Measurements from ENCODE around the gene AKR1A1.
"Not testable (repeated sequence)": the region's sequence is repeated elsewhere in the genome, so short reads cannot be mapped to it uniquely, and the experiment has no call there.

AKR1A1 gene

DNA sequence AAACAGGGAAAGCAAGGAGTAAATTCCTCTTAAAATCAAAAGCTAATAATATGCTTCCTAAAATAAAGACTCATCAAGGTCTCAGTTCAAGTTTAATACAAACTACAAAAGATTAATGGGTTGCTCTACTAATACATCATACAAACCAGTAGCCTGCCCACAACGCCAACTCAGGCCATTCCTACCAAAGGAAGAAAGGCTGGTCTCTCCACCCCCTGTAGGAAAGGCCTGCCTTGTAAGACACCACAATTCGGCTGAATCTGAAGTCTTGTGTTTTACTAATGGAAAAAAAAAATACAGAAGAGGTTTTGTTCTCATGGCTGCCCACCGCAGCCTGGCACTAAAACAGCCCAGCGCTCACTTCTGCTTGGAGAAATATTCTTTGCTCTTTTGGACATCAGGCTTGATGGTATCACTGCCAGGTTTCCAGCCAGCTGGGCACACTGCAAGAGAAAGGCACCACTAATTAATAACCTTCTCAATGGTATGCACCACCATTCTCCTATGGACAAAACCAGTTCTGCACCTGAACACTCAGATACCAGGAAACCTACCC lies 39.6 kb upstream of the AKR1A1 start:
- WGBS, 2 donors (ENCODE audit: extremely low coverage in 2 of 2, insufficient read length in 2 of 2, insufficient replicate concordance in 1 of 2): no CpG with 5 or more reads among the region's 4 CpGs

DNA sequence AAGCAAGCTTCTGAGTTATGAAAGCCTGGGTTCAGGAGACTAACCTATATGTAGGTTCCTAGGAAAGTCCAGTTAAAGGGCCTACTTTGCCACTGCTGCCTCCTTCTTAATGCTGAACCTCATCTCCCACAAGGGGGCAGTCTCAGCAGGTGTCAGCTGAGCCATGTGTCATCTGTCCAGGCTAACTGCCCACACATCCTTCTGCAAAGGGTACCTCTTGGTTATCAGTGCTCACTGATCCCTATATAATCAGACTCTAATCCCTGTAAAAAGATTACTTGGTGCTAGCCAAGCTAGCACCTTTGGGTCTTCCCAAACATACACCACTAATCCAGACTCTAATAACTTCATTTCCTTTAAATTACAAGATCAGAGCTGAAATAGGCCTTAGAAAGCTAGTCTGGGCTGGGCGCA lies 38.0 kb upstream of the AKR1A1 start:
- Histone ChIP-seq H3K23ac (ENCODE audit: low read depth, low read length, poor library complexity) (no peak overlapping the region), H3K4me2 (ENCODE audit: insufficient read depth, low read length, poor library complexity, severe bottlenecking) (no peak overlapping the region), H2BK120ac (ENCODE audit: low read depth, low read length) (no peak overlapping the region), H2BK5ac (ENCODE audit: low read length) (no peak overlapping the region), H3K4me1 (ENCODE audit: control insufficient read depth in 2 of 2, insufficient read depth in 1 of 2, low read depth in 1 of 2, low read length in 2 of 2) (no peaks in the 10 kb centered on the region), H2AK5ac (ENCODE audit: low read depth, low read length) (no peak overlapping the region), H2BK12ac (ENCODE audit: low read length) (no peak overlapping the region), H3K79me1 (ENCODE audit: low read depth, low read length) (peaks cover 7% of the 10 kb centered on the region), H3K36me3 (replicated peaks in 1 of 2; ENCODE audit: control insufficient read depth in 2 of 2, insufficient read depth in 2 of 2, low read length in 2 of 2) (peaks cover 60 to 94% of the 10 kb centered on the region in 2 donors), H3K27me3 (ENCODE audit: control insufficient read depth in 3 of 3, insufficient read depth in 3 of 3, low read depth in 1 of 3, low read length in 3 of 3) (no peaks in the 10 kb centered on the region), H3K27ac (replicated peaks; ENCODE audit: low read length) (no peak overlapping the region), H4K91ac (ENCODE audit: low read depth, low read length, poor library complexity) (no peak overlapping the region), H4K8ac (ENCODE audit: low read depth, low read length) (no peak overlapping the region), H2BK15ac (ENCODE audit: low read length) (no peak overlapping the region), H3K9ac (ENCODE audit: low read depth, low read length, poor library complexity) (no peak overlapping the region), H2AFZ (ENCODE audit: low read length) (no peak overlapping the region), H3K9me3 (replicated peaks in 1 of 2; ENCODE audit: control insufficient read depth in 2 of 2, insufficient read depth in 1 of 2, low read depth in 1 of 2, low read length in 2 of 2) (no peaks in the 10 kb centered on the region), H3K4me3 (ENCODE audit: low read length in 2 of 2) (no peak overlapping the region), H3K4ac (ENCODE audit: low read length) (no peak overlapping the region), H3K14ac (ENCODE audit: low read length) (no peak overlapping the region), H3K18ac (ENCODE audit: low read length) (no peak overlapping the region)
- DNase-seq (ENCODE audit: low spot score): peak; percentile 54
- WGBS, 2 donors (ENCODE audit: extremely low coverage in 2 of 2, insufficient read length in 2 of 2, insufficient replicate concordance in 1 of 2): no CpG with 5 or more reads among the region's 1 CpG

More for the DNA sequence above, 39.6 kb upstream of the AKR1A1 start:
- no peak overlapping the region for H3K4ac ChIP-seq (ENCODE audit: low read length)
- H4K91ac ChIP-seq (ENCODE audit: low read depth, low read length, poor library complexity): no peak overlapping the region
- DNase-seq (ENCODE audit: low spot score): no peak
- no peak overlapping the region for H3K14ac ChIP-seq (ENCODE audit: low read length)
- H2BK12ac ChIP-seq (ENCODE audit: low read length): no peak overlapping the region
- H2AFZ ChIP-seq (ENCODE audit: low read length): no peak overlapping the region
- no peaks in the 10 kb centered on the region for H3K27me3 ChIP-seq (ENCODE audit: control insufficient read depth in 3 of 3, insufficient read depth in 3 of 3, low read depth in 1 of 3, low read length in 3 of 3)
- no peaks in the 10 kb centered on the region for H3K9me3 ChIP-seq (replicated peaks in 1 of 2; ENCODE audit: control insufficient read depth in 2 of 2, insufficient read depth in 1 of 2, low read depth in 1 of 2, low read length in 2 of 2)
- H2BK5ac ChIP-seq (ENCODE audit: low read length): no peak overlapping the region
- no peak overlapping the region for H2AK5ac ChIP-seq (ENCODE audit: low read depth, low read length)
- no peak overlapping the region for H3K23ac ChIP-seq (ENCODE audit: low read depth, low read length, poor library complexity)
- H3K36me3 ChIP-seq (replicated peaks in 1 of 2; ENCODE audit: control insufficient read depth in 2 of 2, insufficient read depth in 2 of 2, low read length in 2 of 2): peaks cover 50 to 86% of the 10 kb centered on the region in 2 donors
- no peak overlapping the region for H3K18ac ChIP-seq (ENCODE audit: low read length)
- no peaks in the 10 kb centered on the region for H3K4me1 ChIP-seq (ENCODE audit: control insufficient read depth in 2 of 2, insufficient read depth in 1 of 2, low read depth in 1 of 2, low read length in 2 of 2)
- no peaks in the 10 kb centered on the region for H3K79me1 ChIP-seq (ENCODE audit: low read depth, low read length)
- H2BK120ac ChIP-seq (ENCODE audit: low read depth, low read length): no peak overlapping the region
- H2BK15ac ChIP-seq (ENCODE audit: low read length): no peak overlapping the region
- H3K4me3 ChIP-seq (ENCODE audit: low read length in 2 of 2): no peak overlapping the region
- no peak overlapping the region for H3K27ac ChIP-seq (replicated peaks; ENCODE audit: low read length)
- no peak overlapping the region for H3K9ac ChIP-seq (ENCODE audit: low read depth, low read length, poor library complexity)
- no peak overlapping the region for H4K8ac ChIP-seq (ENCODE audit: low read depth, low read length)
- H3K4me2 ChIP-seq (ENCODE audit: insufficient read depth, low read length, poor library complexity, severe bottlenecking): no peak overlapping the region

DNA sequence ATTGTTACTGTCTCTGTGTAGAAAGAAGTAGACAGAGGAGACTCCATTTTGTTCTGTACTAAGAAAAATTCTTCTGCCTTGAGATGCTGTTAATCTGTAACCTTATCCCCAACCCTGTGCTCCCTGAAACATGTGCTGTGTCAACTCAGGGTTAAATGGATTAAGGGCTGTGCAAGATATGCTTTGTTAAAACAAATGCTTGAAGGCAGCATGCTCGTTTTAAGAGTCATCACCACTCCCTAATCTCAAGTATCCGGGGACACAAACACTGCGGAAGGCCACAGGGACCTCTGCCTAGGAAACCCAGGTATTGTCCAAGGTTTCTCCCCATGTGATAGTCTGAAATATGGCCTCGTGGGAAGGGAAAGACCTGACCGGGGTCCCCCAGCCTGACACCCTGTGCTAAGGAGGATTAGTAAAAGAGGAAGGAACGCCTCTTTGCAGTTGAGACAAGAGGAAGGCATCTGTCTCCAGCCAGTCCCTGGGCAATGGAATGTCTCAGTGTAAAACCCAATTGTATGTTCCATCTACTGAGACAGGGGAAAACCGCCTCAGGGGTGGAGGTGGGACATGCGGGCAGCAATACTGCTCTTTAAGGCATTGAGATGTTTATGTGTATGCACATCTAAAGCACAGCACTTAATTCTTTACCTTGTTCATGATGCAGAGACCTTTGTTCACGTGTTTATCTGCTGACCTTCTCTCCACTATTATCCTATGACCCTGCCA lies 36.9 kb upstream of the AKR1A1 start:
- peaks cover 52 to 91% of the 10 kb centered on the region in 2 donors for H3K36me3 ChIP-seq (replicated peaks in 1 of 2; ENCODE audit: control insufficient read depth in 2 of 2, insufficient read depth in 2 of 2, low read length in 2 of 2)
- not testable (repeated sequence) for H3K14ac ChIP-seq (ENCODE audit: low read length); H3K4ac ChIP-seq (ENCODE audit: low read length); H3K4me1 ChIP-seq (ENCODE audit: control insufficient read depth in 2 of 2, insufficient read depth in 1 of 2, low read depth in 1 of 2, low read length in 2 of 2); H4K8ac ChIP-seq (ENCODE audit: low read depth, low read length); H3K23ac ChIP-seq (ENCODE audit: low read depth, low read length, poor library complexity); H2BK5ac ChIP-seq (ENCODE audit: low read length); H2BK12ac ChIP-seq (ENCODE audit: low read length); DNase-seq (ENCODE audit: low spot score); H2AK5ac ChIP-seq (ENCODE audit: low read depth, low read length); H3K4me2 ChIP-seq (ENCODE audit: insufficient read depth, low read length, poor library complexity, severe bottlenecking); H3K79me1 ChIP-seq (ENCODE audit: low read depth, low read length); H3K27ac ChIP-seq (replicated peaks; ENCODE audit: low read length); H2AFZ ChIP-seq (ENCODE audit: low read length); H3K18ac ChIP-seq (ENCODE audit: low read length); H2BK120ac ChIP-seq (ENCODE audit: low read depth, low read length); H4K91ac ChIP-seq (ENCODE audit: low read depth, low read length, poor library complexity); H3K9ac ChIP-seq (ENCODE audit: low read depth, low read length, poor library complexity); H3K9me3 ChIP-seq (replicated peaks in 1 of 2; ENCODE audit: control insufficient read depth in 2 of 2, insufficient read depth in 1 of 2, low read depth in 1 of 2, low read length in 2 of 2); H2BK15ac ChIP-seq (ENCODE audit: low read length); H3K4me3 ChIP-seq (ENCODE audit: low read length in 2 of 2); H3K27me3 ChIP-seq (ENCODE audit: control insufficient read depth in 3 of 3, insufficient read depth in 3 of 3, low read depth in 1 of 3, low read length in 3 of 3)
- no CpG with 5 or more reads among the region's 9 CpGs for WGBS, 2 donors (ENCODE audit: extremely low coverage in 2 of 2, insufficient read length in 2 of 2, insufficient replicate concordance in 1 of 2)

DNA sequence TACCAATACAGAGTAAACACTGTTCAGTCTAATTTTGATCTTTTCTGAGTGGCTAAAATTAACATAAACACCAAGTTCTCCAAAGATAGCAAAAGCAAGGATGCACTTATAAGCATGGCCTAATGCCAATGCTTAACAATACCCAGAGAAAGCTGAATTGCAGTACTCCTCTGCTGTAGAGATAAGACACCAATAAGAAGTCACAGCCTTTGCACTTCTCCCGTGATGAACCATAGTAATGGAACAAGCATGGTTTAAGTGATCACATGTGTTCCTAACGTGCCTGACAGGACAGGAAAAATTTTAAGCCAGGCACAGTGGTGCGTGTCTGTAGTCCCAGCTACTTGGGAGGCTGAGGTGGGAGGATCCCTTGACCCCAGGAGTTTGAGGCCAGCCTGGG lies 34.6 kb upstream of the AKR1A1 start:
- Histone ChIP-seq H2BK12ac (ENCODE audit: low read length) (no peak overlapping the region), H3K36me3 (replicated peaks in 1 of 2; ENCODE audit: control insufficient read depth in 2 of 2, insufficient read depth in 2 of 2, low read length in 2 of 2) (peaks cover 39 to 71% of the 10 kb centered on the region in 2 donors), H2BK5ac (ENCODE audit: low read length) (no peak overlapping the region), H3K79me1 (ENCODE audit: low read depth, low read length) (peaks cover 8% of the 10 kb centered on the region), H3K4me2 (ENCODE audit: insufficient read depth, low read length, poor library complexity, severe bottlenecking) (no peak overlapping the region), H2BK120ac (ENCODE audit: low read depth, low read length) (no peak overlapping the region), H3K4me3 (ENCODE audit: low read length in 2 of 2) (no peak overlapping the region), H3K23ac (ENCODE audit: low read depth, low read length, poor library complexity) (no peak overlapping the region), H2BK15ac (ENCODE audit: low read length) (no peak overlapping the region), H2AFZ (ENCODE audit: low read length) (no peak overlapping the region), H3K4me1 (ENCODE audit: control insufficient read depth in 2 of 2, insufficient read depth in 1 of 2, low read depth in 1 of 2, low read length in 2 of 2) (peaks cover 2 to 7% of the 10 kb centered on the region in 2 donors), H3K14ac (ENCODE audit: low read length) (no peak overlapping the region), H4K8ac (ENCODE audit: low read depth, low read length) (no peak overlapping the region), H2AK5ac (ENCODE audit: low read depth, low read length) (no peak overlapping the region), H3K9ac (ENCODE audit: low read depth, low read length, poor library complexity) (no peak overlapping the region), H3K4ac (ENCODE audit: low read length) (no peak overlapping the region), H3K9me3 (replicated peaks in 1 of 2; ENCODE audit: control insufficient read depth in 2 of 2, insufficient read depth in 1 of 2, low read depth in 1 of 2, low read length in 2 of 2) (no peaks in the 10 kb centered on the region), H3K27ac (replicated peaks; ENCODE audit: low read length) (no peak overlapping the region), H4K91ac (ENCODE audit: low read depth, low read length, poor library complexity) (no peak overlapping the region), H3K18ac (ENCODE audit: low read length) (no peak overlapping the region), H3K27me3 (ENCODE audit: control insufficient read depth in 3 of 3, insufficient read depth in 3 of 3, low read depth in 1 of 3, low read length in 3 of 3) (no peaks in the 10 kb centered on the region)
- no CpG with 5 or more reads among the region's 3 CpGs for WGBS, 2 donors (ENCODE audit: extremely low coverage in 2 of 2, insufficient read length in 2 of 2, insufficient replicate concordance in 1 of 2)
- no peak for DNase-seq (ENCODE audit: low spot score)
